Esophagus squamous epithelium (tissue), 5 donors: ENCODE measurements around the gene NEK5. TPM values are rescaled to one million over a fixed set of nuclear protein-coding genes. Genes with fewer than 3 reads are reported as not detected.
"Not testable (repeated sequence)": the region's sequence is repeated elsewhere in the genome, so short reads cannot be mapped to it uniquely, and the experiment has no call there.

Source experiments
- DNase-seq: peaks from one replicate; lab custom pipeline; 2025; lab: John Stamatoyannopoulos, UW
- H3K27ac ChIP-seq, 4 donors: fragments of 200-600 bp; sonication (generic); one replicate each; pipeline ENCODE4 v1.5.1; 2016 to 2019; ENCODE audit warnings: mild to moderate bottlenecking in 1 of 4
- H3K27me3 ChIP-seq, 4 donors: fragments of 200-600 bp; sonication (generic); 1 replicate in 3 of 4; 2 replicates in 1 of 4; pipeline versions ENCODE4 v1.5.1 to v1.6.0; 2017 to 2021; ENCODE audit warnings: antibody characterized with exemption in 1 of 4
- H3K36me3 ChIP-seq, 3 donors: fragments of 200-600 bp; sonication (generic); one replicate each; pipeline ENCODE4 v1.5.1; 2016 to 2019
- H3K4me1 ChIP-seq, 3 donors: fragments of 200-600 bp; sonication (generic); one replicate each; pipeline ENCODE4 v1.5.1; 2017 to 2019
- H3K4me3 ChIP-seq, 4 donors: fragments of 200-600 bp; sonication (generic); 1 replicate in 3 of 4; 2 replicates in 1 of 4; pipeline ENCODE4 v1.5.1; 2016 to 2019; ENCODE audit warnings: mild to moderate bottlenecking in 2 of 4, moderate library complexity in 1 of 4
- H3K9me3 ChIP-seq, 3 donors: fragments of 200-600 bp; sonication (generic); one replicate each; pipeline ENCODE4 v1.5.1; 2016 to 2019
- POLR2A ChIP-seq, 4 donors: fragments of 450-650 bp; IDR thresholded peaks; one replicate each; pipeline ENCODE4 v1.6.1; 2017; ENCODE audit warnings: antibody characterized with exemption in 4 of 4, mild to moderate bottlenecking in 4 of 4, moderate library complexity in 3 of 4
- WGBS, 2 donors: methylation state at CpG; one replicate each; pipeline ENCODE4 v1.1.5; 2018; 5-methylcytosine and 5-hydroxymethylcytosine counted together
- intact Hi-C: fragments of 100-400 bp; cut with DNase I; formaldehyde crosslinking; loops from one replicate; pipeline ENCODE4 v1.15.0; 2022
- total RNA-seq, 4 donors: library from RNA; depleted of rRNA; stranded (reverse); fragments of >200 nt; gene quantifications; one replicate each; pipeline ENCODE4 v1.1.0, GENCODE V29; 2016
- TF ChIP-seq, protein P1 (sequence below), 6 experiments: fragments of 450-650 bp in 4 of 6; fragments of 200-600 bp in 2 of 6; sonication (generic) in 2 of 6; IDR thresholded peaks; one replicate each; pipeline ENCODE4 v1.5.1; 2016 to 2019; ENCODE audit warnings: antibody characterized with exemption in 6 of 6, mild to moderate bottlenecking in 4 of 6, moderate library complexity in 4 of 6
- donor health status: DM: yes; HTN: yes; CAD: no.

The NEK5 gene
- total RNA-seq, 4 donors from 2014 or later: 0.18 to 0.38 TPM; not detected in 2

- no peak for DNase-seq
- 75 to 84% methylated on average over 1 of the region's 1 CpG for WGBS, 2 donors
- Histone ChIP-seq H3K27me3 (no peaks in the 10 kb centered on the region), H3K27ac (no peak overlapping the region), H3K4me1 (no peaks in the 10 kb centered on the region), H3K9me3 (peaks cover 4 to 24% (median 13%) of the 10 kb centered on the region in 3 donors), H3K4me3 (no peak overlapping the region), H3K36me3 (no peaks in the 10 kb centered on the region)
- TF ChIP-seq POLR2A (IDR thresholded peaks at IDR 0.05): no peak
- TF ChIP-seq, protein P1, sequence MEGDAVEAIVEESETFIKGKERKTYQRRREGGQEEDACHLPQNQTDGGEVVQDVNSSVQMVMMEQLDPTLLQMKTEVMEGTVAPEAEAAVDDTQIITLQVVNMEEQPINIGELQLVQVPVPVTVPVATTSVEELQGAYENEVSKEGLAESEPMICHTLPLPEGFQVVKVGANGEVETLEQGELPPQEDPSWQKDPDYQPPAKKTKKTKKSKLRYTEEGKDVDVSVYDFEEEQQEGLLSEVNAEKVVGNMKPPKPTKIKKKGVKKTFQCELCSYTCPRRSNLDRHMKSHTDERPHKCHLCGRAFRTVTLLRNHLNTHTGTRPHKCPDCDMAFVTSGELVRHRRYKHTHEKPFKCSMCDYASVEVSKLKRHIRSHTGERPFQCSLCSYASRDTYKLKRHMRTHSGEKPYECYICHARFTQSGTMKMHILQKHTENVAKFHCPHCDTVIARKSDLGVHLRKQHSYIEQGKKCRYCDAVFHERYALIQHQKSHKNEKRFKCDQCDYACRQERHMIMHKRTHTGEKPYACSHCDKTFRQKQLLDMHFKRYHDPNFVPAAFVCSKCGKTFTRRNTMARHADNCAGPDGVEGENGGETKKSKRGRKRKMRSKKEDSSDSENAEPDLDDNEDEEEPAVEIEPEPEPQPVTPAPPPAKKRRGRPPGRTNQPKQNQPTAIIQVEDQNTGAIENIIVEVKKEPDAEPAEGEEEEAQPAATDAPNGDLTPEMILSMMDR (IDR thresholded peaks at IDR 0.05): no peak
- intact Hi-C loops: no loop called here
Measured at GRCh38 chr13:52070929-52071523, 57.8 kb downstream of the NEK5 start.

DNA sequence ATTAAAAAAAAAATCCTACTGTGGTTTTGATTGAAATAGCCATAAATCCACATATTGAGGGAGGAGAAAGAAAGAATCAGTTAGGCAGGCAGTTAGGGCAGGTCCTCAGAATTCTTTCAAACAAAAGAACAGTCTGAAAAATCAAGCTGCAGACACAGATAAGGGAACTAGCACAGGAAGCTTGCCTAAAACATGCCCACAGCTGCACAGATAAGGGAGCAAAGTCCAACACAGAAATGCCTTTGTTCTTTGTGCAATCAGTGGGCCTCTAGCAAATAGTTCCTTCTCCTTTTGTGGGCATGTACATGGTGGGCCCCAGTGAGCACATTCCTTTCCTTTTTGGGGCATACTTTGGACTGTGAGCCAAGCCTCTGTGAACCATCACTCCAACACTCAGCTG is 61.6 kb downstream of the NEK5 start:
- DNase-seq: no peak
- Histone ChIP-seq H3K4me1 (no peaks in the 10 kb centered on the region), H3K9me3 (peaks cover 4 to 34% (median 13%) of the 10 kb centered on the region in 3 donors), H3K27ac (no peak overlapping the region), H3K36me3 (no peaks in the 10 kb centered on the region), H3K27me3 (no peaks in the 10 kb centered on the region), H3K4me3 (no peak overlapping the region)
- TF ChIP-seq, protein P1 (IDR thresholded peaks at IDR 0.05): no peak
- TF ChIP-seq POLR2A (IDR thresholded peaks at IDR 0.05): no peak
- intact Hi-C loops: no loop called here

DNA sequence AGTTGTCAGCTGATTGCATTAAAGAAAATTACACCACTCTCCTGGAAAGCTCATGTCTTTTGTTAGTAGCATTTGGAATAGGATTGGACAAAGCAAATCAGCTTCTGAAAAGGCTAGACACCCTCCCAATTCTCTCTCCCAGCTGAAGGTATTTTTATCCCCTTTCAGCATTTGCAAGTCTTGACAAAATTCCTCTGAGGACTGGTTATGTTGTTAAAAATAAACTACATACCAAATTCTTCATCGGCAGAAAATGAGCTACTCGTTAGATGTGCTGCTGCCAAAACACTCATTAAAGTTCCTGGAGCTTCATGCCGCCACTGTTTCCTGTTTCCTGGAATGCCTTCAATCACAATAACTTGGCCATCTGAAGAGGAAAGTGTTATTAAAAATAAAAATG is 67.3 kb downstream of the NEK5 start:
- H3K9me3 ChIP-seq: peaks cover 0 to 20% (median 0%) of the 10 kb centered on the region in 3 donors
- intact Hi-C loops: no loop called here
- H3K27ac ChIP-seq: no peak overlapping the region
- DNase-seq: no peak
- no peaks in the 10 kb centered on the region for H3K36me3 ChIP-seq
- WGBS, 2 donors: 13 to 14% methylated on average over 3 of the region's 3 CpGs
- H3K4me3 ChIP-seq: no peak overlapping the region
- peaks cover 0 to 9% (median 0%) of the 10 kb centered on the region in 3 donors for H3K4me1 ChIP-seq
- H3K27me3 ChIP-seq: no peaks in the 10 kb centered on the region
- TF ChIP-seq, protein P1 (IDR thresholded peaks at IDR 0.05): no peak
- no peak for TF ChIP-seq POLR2A (IDR thresholded peaks at IDR 0.05)

GRCh38 chr13:52061064-52061463 is 67.8 kb downstream of the NEK5 start:
- 81 to 82% methylated on average over 3 of the region's 3 CpGs for WGBS, 2 donors
- H3K36me3 ChIP-seq, H3K27ac ChIP-seq, intact Hi-C loops, DNase-seq, H3K4me3 ChIP-seq, H3K27me3 ChIP-seq, H3K4me1 ChIP-seq: not testable (repeated sequence)
- H3K9me3 ChIP-seq: peaks cover 0 to 16% (median 0%) of the 10 kb centered on the region in 3 donors

- H3K27ac ChIP-seq: no peak overlapping the region
- H3K27me3 ChIP-seq: no peaks in the 10 kb centered on the region
- TF ChIP-seq POLR2A (IDR thresholded peaks at IDR 0.05): no peak
- TF ChIP-seq, protein P1 (IDR thresholded peaks at IDR 0.05): no peak
- DNase-seq: no peak
- H3K36me3 ChIP-seq: no peaks in the 10 kb centered on the region
- H3K4me1 ChIP-seq: no peaks in the 10 kb centered on the region
- no peaks in the 10 kb centered on the region for H3K9me3 ChIP-seq
- WGBS, 2 donors: 50 to 64% methylated on average over 4 of the region's 4 CpGs
- intact Hi-C loops: no loop called here
- no peak overlapping the region for H3K4me3 ChIP-seq
Measured at GRCh38 chr13:52053460-52053859, 75.4 kb downstream of the NEK5 start.

- no peaks in the 10 kb centered on the region for H3K27me3 ChIP-seq
- no peaks in the 10 kb centered on the region for H3K36me3 ChIP-seq
- intact Hi-C loops: no loop called here
- H3K4me3 ChIP-seq: no peak overlapping the region
- WGBS, 2 donors: 62 to 72% methylated on average over 7 of the region's 7 CpGs
- no peak for TF ChIP-seq POLR2A (IDR thresholded peaks at IDR 0.05)
- TF ChIP-seq, protein P1 (IDR thresholded peaks at IDR 0.05): no peak
- no peaks in the 10 kb centered on the region for H3K4me1 ChIP-seq
- H3K9me3 ChIP-seq: no peaks in the 10 kb centered on the region
- no peak for DNase-seq
- H3K27ac ChIP-seq: no peak overlapping the region
Measured at GRCh38 chr13:52051400-52051799, 77.5 kb downstream of the NEK5 start.
